Cortex of kidney (tissue), 1 donor: ENCODE results near the gene CDR2.

Source experiments
- DNase-seq: peaks from one replicate; lab custom pipeline; 2025; lab: John Stamatoyannopoulos, UW

Gene CDR2

DNA sequence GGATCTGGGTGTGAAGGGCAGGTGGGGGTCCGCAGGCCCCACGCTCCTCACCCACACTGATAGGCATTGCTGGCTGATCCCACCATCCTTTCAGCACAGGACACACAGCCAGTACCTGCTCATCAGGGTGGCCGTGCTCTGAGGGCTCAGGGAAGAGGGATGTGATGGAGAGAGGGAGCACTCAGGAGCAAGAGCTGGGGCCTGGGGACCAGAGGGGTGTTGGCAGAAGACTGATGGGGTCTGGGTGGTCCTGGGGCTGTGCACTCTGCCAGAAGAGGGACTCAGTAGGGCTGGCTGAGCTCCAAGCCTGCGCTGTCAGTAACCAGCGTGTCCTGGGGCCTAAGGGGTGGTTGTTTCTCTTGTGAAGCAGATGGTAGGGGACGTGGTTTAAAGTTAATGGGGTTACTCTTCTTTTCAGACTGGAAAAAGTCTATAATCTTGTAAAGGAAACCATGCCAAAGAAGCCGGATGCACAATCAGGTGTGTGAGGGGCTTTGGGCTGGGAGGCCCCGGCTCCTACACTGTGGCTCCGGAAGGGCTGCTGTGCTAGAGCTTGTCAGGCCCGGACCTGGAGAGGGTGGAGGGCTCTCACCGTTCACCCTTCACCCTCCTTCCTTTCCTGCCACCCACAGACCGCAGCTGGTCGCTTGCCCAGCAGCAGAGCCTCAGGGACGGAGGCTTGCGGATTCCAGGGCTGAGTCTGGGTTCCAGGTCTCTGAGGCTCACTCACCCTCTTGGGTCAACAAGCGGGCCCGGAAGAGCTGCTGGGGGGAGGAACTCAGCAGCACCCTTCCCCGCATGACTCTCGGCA, 49.4 kb downstream of the CDR2 start:
- DNase-seq, result no peak

DNA sequence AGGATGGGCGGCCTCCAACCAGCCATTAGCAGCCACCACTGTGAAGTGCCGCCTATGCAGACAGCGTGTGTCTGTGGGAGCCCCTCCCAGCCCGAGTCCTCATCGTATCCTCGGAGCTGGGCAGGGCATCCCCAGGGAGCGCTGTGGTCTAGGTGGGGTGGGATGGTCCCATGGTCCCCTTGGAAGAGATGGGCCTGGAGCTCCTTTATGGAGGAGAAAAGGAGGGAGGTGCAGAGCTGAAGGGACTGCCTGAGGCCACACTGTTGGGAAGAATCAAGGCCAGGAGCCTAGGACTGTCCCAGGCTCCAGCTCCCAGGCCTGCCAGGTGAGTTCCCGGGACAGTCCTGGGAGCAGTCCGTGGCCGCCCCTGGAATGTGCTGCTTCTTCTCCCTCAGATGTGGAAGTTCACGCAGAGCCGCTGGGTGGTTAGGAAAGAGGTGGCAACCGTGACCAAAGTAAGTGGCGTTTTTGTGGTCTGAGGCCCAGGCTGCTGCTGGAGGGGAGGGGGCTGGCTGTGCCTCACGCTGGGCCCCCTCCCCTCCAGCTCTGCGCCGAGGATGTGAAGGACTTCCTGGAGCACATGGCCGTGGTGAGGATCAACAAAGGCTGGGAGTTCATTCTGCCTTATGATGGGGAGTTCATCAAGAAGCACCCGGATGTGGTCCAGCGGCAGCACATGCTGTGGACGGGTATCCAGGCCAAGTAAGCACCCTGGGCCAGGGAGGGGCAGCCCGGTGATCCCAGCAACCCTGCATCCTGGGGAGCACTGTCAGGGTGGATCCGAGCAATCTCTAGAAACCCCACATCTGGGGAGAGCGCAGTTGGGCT, 50.2 kb downstream of the CDR2 start:
- no peak for DNase-seq

DNA sequence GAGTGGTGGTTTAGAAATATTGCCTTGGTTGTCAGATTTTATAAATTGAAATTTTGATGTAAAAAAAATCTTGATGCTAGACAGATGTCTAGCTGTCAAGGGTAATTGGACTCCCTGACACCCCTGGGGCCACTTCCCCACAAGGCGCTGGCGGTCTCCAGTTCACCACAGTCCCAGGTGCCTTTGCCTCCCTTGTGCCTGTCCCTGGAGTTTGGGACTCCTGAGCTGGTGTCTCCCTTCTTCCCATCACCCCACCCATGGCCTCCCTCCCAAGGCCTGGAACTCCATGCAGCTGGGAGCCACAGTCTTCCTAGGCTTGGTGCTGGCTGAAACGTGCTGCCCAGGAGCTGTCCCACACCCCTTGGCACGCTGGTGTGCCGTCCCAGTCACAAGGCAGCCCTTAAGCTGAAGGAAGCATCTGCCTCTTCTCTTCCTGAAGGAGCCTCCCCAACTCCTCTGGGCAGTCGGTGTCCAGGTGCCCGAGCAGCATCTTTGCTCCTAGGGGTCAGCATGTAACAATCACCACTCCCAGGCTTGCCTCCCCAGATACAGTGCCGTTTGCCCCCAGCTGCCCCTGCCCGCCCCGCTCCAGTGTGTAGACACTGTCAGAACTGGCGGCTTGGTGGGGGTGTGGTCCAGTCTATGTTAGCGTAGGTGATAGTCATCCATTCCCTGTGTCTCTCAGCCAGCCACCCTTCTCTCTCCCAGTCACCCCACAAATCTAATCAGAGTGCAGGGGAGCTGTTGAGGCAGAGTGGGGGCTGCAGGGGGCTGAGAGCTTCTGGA, 51.1 kb downstream of the CDR2 start:
- DNase-seq, result no peak

DNA sequence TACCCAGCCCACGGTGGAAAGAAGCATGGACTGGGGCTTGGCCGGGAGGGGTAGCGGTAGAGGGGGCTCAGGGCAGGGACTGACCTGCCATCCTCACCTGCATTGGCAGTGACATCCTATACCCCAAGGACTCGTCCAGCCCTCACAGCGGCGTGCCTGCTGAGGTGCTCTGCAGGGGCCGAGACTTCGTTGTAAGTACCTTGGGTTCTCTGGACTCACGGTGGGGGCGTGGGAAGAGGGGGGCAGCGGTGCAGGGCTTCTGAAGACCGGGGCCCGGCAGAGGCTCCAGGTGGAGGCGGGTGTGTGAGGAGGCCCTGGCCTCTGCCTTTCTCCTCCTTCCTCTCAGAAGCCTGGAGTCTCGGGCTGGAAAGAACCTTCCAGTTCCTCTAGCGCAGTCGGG, 51.7 kb downstream of the CDR2 start:
- no peak for DNase-seq

DNA sequence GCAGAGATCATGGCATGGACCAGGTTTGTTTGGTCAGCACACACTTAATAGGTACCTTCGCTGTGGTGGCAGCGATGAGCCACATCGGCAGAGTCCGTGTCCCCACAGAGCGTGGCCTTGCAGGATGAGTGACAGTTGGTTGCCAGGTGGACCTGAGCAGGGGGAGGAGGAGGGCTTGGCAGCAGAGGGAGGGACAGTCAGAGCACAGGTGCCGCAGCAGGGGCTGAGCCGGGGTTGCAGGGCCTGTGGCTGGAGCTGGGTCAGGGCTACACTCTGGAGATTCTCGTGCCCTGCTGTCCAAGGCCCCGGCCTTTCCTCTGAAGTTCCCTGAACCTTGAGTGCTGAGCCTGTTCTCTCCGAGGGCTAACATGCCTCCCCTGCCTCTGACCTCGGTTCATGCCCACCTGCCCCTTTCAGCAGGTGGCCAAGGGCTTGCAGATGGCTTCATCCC, 52.4 kb downstream of the CDR2 start:
- no peak for DNase-seq

DNA sequence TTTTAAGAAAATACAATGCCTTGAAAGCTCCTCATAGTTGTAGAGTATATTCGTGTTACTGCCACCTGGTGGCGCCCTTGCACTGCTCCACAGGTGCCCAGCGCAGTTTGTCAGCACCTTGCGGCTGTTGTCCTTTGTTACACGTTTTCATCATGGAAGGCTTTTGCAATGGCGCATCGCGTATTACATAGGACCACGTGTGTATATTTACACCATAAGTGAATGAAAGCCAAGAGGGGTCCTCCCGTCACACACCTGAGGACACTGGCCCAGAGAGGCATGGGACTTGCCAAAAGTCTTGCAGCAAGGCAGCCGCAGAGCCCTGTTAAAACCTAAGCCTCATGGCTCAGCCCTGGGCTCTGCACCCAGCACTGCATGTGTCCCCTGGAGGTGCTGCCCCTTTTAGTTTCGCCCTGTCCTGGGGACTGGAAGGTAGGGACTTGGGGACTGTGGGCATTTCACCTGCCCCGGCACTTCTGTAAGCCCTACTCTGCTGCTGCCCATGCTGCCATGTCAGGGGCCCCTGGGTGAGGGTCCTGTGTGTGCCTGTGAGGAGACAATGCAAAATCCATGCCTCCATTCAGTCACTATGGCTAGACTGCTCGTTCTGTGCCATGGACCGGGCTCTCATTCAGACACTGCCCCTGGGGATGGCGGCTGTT, 52.9 kb downstream of the CDR2 start:
- DNase-seq, result no peak

DNA sequence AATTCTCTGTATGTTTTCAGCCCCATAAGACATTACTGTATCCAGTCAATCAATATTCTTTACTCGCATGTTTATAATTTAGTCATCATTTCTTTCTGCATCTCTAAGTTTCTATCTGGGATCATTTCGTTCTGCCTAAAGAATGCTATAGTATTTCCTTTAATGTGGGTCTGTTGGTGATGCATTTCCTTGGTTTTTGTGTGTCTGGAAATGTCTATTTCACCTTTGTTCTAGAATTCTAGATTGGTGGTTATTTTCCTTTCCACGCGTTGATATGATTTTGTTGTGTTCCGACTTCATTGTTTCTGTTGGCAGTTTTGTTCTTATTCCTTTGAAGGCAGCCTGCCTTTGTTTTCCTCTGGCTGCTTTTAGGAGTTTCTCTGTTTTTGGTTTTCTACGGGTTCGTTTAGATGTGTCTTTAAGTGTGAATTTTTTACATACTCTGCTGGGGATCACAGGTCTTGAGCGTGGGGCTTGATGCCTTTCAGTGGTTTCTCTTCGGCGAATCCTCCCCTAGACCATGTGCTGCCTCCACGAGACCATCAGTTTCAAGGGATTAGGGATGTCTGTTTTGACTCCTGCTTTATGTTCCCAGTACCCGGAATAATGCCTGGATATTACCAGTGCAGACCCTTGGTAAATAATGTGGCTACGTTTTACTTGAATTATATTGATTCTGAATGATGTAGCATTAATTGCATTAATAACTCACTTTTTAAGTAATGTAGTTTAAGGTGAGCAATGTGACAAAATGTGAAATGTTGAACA, 53.7 kb downstream of the CDR2 start:
- no peak for DNase-seq

DNA sequence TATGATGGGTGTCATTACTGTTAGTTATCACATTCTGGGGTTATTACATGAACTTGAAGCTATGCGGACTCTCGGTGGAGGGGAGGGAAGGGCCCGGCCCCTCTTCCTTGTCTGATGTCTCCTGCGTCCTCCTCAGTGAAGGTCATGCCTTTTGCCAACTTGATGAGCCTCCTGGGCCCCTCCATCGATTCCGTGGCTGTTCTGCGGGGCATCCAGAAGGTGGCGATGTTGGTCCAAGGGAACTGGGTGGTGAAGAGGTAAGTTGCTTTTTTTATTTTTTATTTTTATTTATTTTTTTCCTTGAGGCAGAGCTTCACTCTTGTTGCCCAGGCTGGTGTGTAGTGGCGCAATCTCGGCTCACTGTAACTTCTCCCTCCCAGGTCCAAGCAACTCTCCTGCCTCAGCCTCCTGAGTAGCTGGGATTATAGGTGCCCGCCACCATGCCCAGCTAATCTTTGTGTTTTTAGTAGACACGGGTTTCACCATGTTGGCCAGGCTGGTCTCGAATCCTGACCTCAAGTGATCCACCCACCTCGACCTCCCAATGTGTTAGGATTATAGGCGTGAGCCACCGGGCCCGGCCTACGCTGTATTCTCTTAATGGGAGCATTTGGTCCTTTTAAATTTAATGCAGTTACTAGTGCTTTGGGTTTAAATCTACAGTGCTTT, 55.6 kb downstream of the CDR2 start:
- no peak for DNase-seq

DNA sequence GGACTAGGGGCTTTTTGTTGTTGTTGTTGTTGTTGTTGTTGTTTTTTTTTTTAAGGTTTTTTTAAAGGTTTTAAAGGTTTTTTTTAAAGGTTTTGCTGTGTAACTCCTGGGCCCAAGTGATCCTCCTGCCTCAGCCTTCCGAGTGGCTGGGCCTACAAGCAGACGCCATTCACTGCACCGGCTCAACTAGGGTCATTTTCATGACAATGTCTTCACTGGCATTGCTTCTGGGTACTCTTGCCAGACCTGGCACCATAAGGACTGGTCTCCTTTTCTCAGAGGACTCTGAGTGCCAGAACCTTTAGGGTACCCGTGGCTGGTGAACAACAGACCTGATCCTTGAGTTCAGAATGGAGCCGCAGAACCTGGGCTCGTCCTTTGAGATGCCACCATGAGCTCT, 56.8 kb downstream of the CDR2 start:
- no peak for DNase-seq

DNA sequence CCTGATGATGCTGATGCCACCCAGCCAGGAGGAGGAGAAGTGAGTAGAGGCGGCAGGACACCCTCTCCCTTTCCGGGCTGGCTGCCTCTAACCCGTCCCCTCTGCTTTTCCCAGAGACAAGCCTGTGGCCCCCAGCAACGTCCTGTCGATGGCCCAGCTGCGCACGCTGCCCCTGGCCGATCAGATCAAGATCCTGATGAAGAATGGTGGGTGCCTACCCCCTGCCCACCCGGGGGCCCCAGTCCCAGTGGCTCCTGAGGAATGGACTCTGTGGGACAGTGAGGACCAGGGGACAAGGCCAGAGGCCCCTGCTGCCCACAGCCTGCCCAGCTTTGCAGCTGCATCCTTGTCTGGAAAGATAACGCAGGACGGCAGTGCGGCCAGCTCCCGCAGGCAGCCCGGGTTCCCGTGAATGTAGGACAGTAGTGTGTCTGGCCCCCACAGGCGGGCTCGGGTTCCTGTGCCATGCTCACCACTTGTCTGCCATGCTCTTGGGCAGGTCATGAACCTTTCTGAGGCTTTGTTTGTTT, 57.4 kb downstream of the CDR2 start:
- no peak for DNase-seq

DNA sequence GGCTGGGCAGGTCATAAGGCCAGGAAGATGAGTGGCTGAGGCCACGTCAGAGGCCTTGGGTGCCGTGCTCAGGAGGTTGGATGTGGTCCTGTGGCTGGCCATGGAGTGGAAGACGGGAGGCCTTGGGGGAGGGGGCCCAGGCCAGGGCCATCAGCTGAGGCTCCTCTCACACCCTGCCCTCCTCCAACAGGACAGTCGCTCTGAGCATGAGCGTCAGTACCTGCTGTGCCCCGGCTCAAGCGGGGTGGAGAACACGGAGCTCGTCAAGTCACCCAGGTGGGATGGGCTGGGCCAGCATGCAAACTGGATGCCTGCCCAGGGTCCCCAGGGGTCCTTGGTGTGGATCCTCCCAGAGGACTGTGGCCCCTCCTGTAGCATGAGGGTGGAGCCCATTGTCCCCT, 58.0 kb downstream of the CDR2 start:
- no peak for DNase-seq

DNA sequence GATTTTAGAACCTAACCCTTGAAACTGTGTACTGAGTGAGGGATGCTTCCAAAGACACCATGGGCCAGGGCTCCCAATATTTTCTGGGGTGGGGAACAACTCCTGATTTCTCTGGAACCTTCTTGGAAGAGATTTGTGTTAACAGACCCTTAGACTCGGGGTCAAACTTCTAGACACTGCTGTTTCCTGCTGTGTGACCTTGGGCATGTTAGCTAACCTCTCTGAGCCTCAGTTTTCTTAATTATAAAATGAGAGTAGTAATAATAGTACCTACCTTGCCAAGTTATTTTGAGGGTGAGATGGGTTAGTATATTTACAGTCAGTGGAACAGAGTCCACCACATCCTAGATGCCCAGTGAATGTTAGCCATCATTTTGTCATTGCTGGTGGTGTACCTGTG, 58.4 kb downstream of the CDR2 start:
- no peak for DNase-seq

DNA sequence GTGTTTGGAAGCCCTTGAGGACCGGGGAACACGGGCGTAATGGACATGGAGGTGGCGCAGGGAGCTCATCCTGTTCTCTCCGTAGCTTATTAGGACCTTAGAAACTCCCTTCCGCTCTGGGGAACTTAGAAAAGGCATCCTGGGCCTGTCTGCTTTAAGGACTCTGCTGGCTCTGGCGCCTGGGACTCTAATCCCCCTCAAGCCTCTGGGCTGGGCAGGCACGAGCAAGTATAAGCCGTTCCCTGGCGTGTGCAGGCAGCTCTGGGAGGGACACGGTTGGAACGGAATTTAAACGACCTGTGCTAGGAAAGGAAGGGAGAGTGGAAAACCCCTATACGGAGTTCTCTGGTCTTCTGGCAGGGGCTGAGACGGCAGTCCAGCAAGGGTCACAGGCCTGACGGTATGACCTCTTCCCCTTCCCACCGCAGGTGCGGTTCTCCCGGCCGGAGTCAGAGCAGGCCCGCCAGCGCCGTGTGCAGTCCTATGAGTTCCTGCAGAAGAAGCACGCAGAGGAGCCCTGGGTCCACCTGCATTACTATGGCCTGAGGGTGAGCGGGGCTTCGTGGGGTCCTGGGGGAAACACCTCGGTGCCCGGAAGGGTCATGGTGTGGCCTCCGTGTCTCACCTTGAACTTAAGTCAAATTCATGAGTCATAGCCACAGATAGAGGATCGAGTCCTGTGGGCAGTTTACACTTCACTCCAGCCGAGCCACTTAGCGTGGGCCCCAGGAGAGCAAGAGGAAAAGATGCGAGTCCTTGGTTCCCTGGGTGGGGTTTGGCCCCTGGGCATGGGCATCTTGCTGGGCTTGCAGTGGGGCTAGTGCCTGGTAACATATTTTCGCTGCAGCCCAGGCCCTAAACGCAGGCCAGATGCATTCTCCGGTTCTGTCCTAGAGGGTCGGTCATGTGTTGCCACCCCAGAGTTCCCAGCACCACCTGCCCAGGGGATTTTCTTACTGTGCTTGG, 59.5 kb downstream of the CDR2 start:
- no peak for DNase-seq

DNA sequence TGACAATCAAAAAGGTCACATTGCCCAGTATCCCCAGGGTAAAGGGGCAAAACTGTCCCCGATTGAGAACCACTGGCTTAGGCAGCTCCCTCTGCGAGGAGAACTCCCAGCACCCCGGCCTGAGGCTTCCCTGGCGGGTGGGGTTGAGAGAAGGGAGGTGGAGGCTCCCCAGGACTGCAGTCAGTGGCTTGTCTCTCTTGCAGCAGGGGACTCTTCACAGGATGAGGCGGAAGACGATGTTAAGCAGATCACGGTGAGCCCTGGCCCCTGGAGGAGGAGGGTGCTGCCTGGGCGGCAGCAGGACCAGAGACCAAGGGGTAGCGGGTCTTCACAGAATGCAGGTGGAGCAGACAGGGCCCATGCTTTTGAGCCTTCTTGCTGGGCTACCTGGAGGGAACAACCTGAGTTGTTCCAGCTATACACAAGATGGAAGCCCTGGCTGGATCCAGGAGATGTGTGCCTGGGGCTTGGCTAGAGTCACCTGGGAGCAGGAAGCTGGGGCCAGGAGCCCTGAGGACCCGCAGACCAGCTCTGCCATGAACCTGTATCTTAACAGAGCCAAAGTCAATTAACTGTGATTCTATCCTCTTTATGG, 60.4 kb downstream of the CDR2 start:
- DNase-seq, result no peak

DNA sequence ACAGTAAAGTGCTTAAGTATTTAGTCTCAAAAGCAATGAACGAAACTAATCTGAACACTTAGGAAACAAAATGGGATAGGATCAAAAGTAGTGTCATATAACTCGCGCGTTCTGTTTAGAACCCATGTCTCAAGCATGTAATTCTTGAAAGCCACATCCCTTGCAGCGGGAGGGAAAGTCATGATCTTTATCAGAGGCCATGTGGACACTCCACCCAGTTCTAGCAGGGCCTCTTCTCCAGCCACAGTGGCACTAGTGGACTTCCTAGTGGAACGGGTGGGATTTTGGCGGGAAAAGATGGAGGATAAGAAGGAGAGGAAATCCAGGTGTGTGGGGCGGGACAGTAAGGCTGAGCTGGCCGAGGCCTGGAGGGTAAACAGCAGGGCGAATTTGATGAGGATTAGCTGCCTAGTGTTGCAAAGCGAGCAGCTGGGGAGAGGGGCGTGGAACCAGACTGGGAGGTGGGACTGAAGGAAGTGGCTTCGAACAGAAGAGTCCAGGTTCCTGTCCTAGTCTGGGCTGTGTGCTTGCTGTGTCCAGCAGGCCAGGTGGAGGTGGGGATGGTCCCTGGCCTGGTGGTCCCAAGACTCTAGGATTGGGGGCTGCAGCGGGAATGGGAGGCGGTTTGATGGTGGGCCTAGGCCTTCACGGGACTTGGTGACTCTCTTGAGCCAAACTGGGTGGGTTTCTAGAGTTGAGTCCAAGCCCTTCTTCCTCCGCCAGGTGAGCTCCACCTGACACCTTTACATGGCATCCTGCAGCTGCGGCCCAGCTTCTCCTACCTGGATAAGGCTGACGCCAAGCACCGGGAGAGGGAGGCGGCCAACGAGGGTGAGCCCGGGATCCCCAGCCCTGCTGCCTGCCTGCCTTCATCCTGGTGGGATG, 61.3 kb downstream of the CDR2 start:
- DNase-seq, result no peak

DNA sequence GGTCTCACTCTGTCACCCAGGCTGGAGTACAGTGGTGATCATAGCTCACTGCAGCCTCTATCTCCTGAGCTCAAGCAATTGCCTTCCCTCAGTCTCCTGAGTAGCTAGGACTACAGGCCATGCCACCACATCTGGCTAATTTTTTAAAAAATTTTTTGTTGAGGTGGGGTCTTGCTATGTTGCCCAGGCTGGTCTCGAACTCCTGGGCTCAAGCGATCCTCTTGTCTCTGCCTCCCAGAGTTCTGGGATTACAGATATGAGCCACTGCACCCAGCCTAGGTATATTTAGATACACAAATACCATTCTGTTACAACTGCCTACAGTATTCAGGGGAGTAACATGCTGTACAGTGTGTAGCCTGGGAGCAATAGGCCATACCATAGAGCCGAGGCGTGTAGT, 62.9 kb downstream of the CDR2 start:
- DNase-seq, result no peak

DNA sequence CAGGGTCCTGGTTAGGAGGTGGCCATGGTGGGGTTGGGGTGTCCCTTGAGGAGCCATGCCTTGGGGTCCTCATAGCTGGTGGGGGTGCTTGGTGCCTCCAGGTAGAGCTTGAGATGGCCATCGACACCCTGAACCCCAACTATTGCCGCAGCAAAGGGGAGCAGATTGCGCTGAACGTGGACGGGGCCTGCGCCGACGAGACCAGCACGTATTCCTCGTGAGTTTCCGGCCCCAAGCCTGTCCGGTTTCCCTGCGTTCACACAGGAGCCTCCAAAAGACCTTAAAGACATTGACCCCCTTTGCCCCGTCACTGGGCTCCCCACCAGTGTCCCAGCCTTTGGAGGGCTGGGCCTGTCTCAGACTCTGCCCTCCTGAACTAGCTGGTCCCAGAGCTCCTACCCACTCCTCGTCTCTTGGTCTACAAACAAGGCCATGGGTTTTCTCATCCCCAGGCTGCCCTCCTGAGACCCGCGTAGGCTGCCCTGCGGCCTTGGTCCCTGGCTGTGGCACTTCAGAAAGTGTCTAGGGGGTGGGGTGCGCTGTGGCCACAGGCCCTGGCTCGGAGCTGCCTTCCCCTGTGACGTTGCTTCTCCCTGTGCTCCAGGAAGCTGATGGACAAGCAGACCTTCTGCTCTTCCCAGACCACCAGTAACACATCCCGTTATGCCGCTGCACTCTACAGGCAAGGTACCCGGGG, 65.4 kb downstream of the CDR2 start:
- DNase-seq, result no peak
